Retina (tissue), 1 donor: ENCODE results near the gene JSRP1.

Experiments
- DNase-seq: peaks from one replicate; pipeline ENCODE4 v3.0.0-alpha.2; 2016

The JSRP1 gene

GRCh38 chr19:2246014-2246620 is 10.1 kb downstream of the JSRP1 start:
- no peak for DNase-seq

DNA sequence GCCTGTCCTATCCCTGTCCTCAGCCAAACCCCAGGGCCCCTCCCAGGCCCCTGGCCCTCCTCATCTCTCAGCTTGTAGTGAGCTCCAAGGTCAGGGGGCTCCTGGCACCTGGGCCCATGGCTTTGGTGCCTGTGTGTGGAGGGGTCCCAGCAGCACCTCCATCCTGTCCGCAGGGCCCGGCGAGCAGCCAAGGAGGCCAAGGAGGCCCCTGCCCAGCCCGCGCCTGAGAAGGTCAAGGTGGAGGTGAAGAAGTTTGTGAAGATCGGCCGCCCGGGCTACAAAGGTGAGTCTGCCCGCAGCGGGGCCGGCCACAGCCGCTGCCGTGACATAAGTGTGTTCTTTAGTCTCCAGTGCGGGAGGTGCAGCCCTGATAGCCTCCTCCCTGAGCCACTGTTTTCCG is 10.9 kb downstream of the JSRP1 start:
- no peak for DNase-seq

DNA sequence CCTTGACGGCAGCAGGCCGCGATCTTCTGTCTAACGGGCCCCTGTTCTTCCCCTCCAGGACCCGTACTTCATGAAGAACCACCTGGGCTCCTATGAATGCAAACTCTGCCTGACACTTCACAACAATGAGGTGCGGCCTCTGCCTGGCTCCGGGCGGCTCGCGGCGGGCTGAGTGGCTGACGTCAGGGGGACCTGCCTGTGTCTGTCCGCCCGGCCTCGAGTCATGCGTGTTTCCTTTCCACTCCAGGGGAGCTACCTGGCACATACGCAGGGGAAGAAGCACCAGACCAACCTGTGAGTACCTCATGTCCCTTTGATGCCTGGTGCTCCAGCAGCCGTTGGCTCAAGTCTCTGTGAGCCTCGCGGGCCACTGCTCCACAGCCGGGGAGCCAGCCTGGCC is 11.7 kb downstream of the JSRP1 start:
- no peak for DNase-seq

- DNase-seq: no peak
These were observed 12.1 kb downstream of the JSRP1 start for GRCh38 chr19:2244125-2244411.

- DNase-seq: no peak
These were observed 12.7 kb downstream of the JSRP1 start for GRCh38 chr19:2243274-2244124.

DNA sequence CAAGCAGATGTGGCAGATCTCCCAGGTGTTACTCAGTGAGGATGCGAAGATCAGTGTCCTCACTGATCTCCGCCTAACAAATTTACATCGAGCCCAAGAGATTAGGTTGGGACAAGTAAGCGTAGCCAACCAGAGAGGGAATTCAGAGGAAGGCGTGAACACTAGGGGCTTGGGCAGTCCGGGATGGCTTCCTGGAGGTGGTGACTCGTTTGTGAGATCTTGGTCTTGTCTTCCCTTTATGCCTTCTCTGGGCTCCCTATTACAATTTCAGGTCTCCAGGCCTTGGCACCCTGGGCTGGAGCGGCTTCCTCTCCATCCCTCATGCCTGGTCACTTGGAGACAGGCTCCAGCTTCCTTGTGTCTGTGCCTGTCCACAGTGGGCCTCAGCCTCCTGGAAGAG is 13.4 kb downstream of the JSRP1 start:
- no peak for DNase-seq

- DNase-seq: no peak
These were observed 14.1 kb downstream of the JSRP1 start for GRCh38 chr19:2242092-2242537.

GRCh38 chr19:2240881-2241760 is 15.1 kb downstream of the JSRP1 start:
- no peak for DNase-seq

GRCh38 chr19:2239771-2240770 is 16.1 kb downstream of the JSRP1 start:
- peak; percentile 65 for DNase-seq

DNA sequence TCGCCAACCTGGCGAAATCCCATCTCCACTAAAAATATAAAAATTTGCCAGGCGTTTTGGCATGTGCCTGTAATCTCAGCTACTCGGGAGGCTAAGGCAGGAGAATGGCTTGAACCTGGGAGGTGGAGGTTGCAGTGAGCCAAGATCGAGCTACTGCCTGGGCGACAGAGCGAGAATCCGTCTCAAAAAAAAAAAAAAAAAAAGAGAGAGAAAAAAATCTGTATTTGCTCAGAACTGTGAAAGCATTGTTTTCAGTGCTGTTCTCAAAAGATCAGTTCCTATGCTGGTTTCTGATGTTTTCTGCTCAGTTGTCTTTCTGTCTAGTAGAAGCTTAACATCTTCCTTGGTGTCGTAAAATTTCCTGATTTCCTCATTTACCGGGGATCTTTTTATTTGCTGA is 17.0 kb downstream of the JSRP1 start:
- no peak for DNase-seq

GRCh38 chr19:2237869-2238153 is 18.4 kb downstream of the JSRP1 start:
- DNase-seq: no peak

DNA sequence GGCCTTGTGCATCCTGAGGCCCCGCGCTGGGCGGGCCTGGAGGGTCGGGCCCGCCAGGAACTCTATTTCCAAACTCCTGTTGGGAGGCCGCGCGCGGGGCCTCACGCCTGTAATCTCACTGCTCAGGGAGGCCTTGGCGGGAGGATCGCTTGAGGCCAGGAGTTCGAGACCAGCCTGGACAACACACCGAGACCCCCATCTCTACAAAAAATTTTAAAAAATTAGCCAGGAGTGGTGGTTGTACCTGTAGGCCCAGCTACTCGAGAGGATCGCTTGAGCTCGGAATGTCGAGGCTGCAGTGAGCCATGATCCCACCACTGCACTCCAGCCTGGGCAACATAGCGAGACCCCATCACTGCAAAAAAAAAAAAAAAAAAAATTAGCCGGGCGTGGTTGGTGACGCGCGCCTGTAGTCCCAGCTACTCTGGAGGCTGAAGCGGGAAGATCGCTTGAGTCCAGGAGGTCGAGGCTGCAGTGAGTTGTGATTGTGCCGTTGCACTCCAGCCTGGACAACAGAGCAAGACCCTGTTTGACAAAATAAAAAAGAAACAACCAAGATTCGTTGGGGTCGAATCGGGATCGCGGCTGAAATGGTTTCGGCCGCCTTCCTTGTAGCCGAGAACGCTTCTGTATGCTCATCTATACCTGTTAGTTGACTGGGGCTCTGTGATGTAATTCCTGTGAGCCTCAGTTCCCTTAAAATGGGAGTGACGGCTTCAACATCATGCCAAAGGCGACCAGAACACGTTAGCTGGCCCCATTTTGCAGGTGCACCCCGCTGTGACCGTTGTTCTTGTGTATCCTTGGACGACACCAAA is 19.0 kb downstream of the JSRP1 start:
- no peak for DNase-seq

DNA sequence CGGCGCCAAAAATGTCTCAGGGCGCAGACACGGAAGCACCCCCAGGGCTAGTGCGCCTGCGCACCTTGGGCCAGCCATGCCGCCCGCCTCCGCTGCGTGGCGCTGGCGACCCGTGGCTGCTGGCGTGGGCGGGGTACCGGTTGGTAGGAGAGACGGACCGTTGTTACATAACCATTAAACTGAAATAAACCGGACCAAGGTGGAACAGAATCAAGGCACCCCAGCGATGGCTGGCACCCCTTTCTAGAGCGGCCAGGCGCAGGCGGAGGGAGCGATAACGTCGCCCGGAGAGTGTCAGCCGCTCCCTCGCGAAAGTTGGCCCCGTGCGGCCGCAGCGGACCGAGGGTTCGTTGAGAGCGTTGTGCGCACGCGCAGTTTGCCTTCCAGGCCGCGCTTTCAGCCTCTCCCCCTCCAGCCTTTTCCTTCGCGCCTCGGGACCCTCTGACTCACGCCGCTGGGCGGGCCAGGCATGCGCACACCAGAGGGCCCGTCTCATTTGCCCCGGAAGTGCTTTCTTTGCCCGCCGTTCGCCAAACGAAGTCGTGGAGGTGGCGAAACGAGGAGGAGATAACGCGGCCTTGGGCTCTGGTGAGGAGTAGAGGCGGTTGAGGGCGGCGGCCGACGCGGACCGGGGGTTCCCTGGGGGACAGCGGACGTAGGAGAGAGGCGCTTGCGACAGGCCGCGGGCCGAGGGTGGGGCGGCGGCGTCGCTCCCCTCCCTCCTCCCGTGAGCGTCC is 19.7 kb downstream of the JSRP1 start, which contains the start of the genes PLEKHJ1 and SF3A2:
Gene PLEKHJ1, minus strand, starts transcription at position 16 of the 737 bp plus-strand sequence. CDS start 81 bp downstream, outside the sequence.
Gene SF3A2, plus strand, starts transcription at position 511 of the 737 bp plus-strand sequence. CDS start 6,595 bp downstream, outside the sequence.
- DNase-seq: peak; percentile 100

DNA sequence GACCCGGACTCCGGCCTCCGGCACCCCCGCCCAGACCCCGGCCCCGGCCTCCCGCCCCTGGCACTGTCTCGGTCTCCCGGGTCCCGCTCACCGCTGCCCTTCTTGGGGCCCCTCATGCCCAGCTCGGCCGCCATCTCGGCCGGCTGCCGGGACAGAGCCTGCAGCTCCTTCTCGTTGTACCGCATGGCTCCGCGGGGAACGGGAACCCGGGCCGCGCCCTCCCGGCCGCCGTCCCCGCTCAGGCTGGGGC is 20.2 kb downstream of the JSRP1 start:
- no peak for DNase-seq

- DNase-seq: peak; percentile 53
These were observed 20.7 kb downstream of the JSRP1 start for GRCh38 chr19:2235381-2236063.

DNA sequence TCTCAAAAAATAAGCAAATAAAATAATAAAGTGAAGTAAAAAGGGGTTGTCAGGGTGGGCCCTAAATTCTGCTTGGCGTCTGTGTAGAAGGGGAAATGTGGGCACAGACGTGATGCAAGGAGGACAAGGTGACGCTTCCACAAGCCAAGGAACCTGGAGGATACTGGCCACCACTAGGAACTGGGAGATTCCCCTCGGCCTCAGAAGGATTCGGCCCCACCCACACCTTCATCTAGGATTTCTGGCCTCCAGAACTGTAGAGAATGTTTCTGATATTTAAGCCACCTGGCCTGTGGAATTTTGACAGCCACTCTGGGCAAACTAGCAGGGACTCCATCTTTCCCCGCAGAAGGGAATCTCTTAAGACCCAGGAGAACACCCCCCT is 21.2 kb downstream of the JSRP1 start:
- peak; percentile 24 for DNase-seq

- DNase-seq: no peak
These were observed 22.5 kb downstream of the JSRP1 start for GRCh38 chr19:2233601-2234280.

DNA sequence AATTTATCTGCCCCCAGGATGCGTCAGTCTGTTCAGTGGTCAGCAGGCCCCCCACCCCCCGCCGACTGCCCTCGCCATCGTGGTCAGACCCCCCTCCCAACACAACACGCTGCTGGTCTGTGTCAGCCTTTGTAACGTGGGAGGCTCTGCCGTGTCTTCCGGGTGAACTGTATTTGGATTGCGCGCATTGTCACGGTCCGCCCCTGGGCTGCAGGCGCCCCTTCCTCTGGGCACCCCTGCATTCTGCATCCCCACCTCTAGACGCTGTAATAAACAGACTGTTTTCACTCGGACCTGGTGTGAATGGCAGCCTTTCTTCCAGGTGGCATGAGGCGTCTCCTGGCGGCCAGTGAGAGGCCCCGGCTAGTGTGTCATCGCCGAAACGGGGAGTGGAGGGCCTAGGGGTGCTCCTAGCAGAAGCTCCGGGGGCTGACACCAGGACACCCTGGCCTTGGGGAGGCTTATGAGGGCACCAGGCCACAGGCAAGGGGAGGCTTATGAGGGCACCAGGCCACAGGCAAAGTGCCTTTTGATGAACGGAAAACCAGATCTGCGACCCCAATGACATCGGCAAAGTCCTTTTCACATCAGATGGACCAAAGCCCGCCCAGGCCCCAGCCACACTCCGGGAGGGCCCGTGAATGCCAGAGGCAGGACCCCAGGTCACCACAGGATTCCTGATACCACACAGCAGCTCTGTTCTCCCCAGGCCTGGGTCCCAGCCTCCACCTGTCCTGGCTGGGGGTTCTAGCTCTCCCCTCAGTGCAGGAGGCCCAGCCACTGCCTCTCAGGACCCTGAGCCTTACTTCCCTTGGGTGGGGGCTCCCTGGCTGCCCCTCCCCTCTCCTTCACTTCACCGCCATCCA is 23.7 kb downstream of the JSRP1 start:
- DNase-seq: no peak
